IMR-90 (cell line): ENCODE data around the gene CXCR6. TPM values are rescaled to one million over a fixed set of nuclear protein-coding genes. Genes with fewer than 3 reads are reported as not detected.
A peak's percentile ranks its signal among the peaks of the same experiment; 100 is the strongest.

ENCODE experiments used
- ATAC-seq: fragments of 200-7000 bp; cut with Tn5 transposase; 2 replicates; pipeline ENCODE4 v1.9.1; 2020; ENCODE audit warnings: low read depth, mild to moderate bottlenecking, moderate library complexity
- BruUV-seq: library from RNA; stranded (reverse); fragments of 400-500 nt; replicated peaks from 2 replicates; lab custom pipeline; 2021; lab: Mats Ljungman, UMichigan
- CTCF ChIA-PET: fragments of 300-600 bp; formaldehyde crosslinking; extraction: SDS; loops from one replicate; lab custom pipeline; 2021; ENCODE audit warnings: antibody characterized with exemption; lab: Yijun Ruan, JAX
- POLR2A ChIA-PET: fragments of 300-600 bp; sonication (Branson Sonifier 250); formaldehyde crosslinking; loops from one replicate; lab custom pipeline; 2022; ENCODE audit warnings: antibody characterized with exemption; ENCODE audit not compliant: unreplicated experiment; lab: Charles Lee
- DNase-seq: peaks from one replicate; pipeline ENCODE4 v3.0.0; 2013
- H2AFZ ChIP-seq: replicated peaks from 2 replicates; pipeline ENCODE3; 2013; ENCODE audit warnings: low read length, mild to moderate bottlenecking; ENCODE audit not compliant: poor library complexity
- H2AK5ac ChIP-seq: 2 replicates; pipeline ENCODE4 v1.6.1; 2013; ENCODE audit warnings: low read depth, low read length, inconsistent platforms
- H2AK9ac ChIP-seq: replicated peaks from 2 replicates; pipeline ENCODE3; 2013; ENCODE audit warnings: mild to moderate bottlenecking, low read depth, low read length, moderate library complexity; ENCODE audit not compliant: poor library complexity
- H2BK120ac ChIP-seq: 2 replicates; pipeline ENCODE4 v1.6.1; 2013; ENCODE audit warnings: low read depth, low read length, inconsistent platforms
- H2BK15ac ChIP-seq: 3 replicates; pipeline ENCODE4 v1.6.1; 2013; ENCODE audit warnings: low read depth, low read length, inconsistent platforms
- H2BK20ac ChIP-seq: 2 replicates; pipeline ENCODE4 v1.6.1; 2013; ENCODE audit warnings: low read depth, mild to moderate bottlenecking, inconsistent platforms, low read length, moderate library complexity
- H2BK5ac ChIP-seq: 2 replicates; pipeline ENCODE4 v1.6.1; 2013; ENCODE audit warnings: mild to moderate bottlenecking, low read depth, low read length, inconsistent platforms; ENCODE audit not compliant: poor library complexity, severe bottlenecking
- H3K14ac ChIP-seq: replicated peaks from 2 replicates; pipeline ENCODE4 v1.6.1; 2013; ENCODE audit warnings: low read depth, low read length, inconsistent platforms
- H3K18ac ChIP-seq: 2 replicates; pipeline ENCODE4 v1.6.1; 2013; ENCODE audit warnings: low read depth, low read length, control low read depth
- H3K23ac ChIP-seq: 2 replicates; pipeline ENCODE4 v1.6.1; 2013; ENCODE audit warnings: low read depth, low read length, inconsistent platforms
- H3K27ac ChIP-seq: 2 replicates; pipeline ENCODE4 v1.5.1; 2013; ENCODE audit warnings: mild to moderate bottlenecking, control low read depth, low read length; ENCODE audit not compliant: insufficient read depth
- H3K27me3 ChIP-seq: 2 replicates; pipeline ENCODE4 v1.6.1; 2013; ENCODE audit warnings: low read length; ENCODE audit not compliant: control insufficient read depth, insufficient read depth
- H3K36me3 ChIP-seq: 2 replicates; pipeline ENCODE4 v1.6.1; 2013; ENCODE audit warnings: low read length, mixed read lengths; ENCODE audit not compliant: control insufficient read depth, insufficient read depth
- H3K4ac ChIP-seq: 2 replicates; pipeline ENCODE4 v1.6.1; 2013; ENCODE audit warnings: low read depth, low read length, inconsistent platforms
- H3K4me1 ChIP-seq: 2 replicates; pipeline ENCODE4 v1.6.1; 2013; ENCODE audit warnings: low read length, mixed read lengths; ENCODE audit not compliant: control insufficient read depth, insufficient read depth
- H3K4me2 ChIP-seq: 2 replicates; pipeline ENCODE4 v1.6.1; 2013; ENCODE audit warnings: low read depth, mild to moderate bottlenecking, control low read depth, low read length, moderate library complexity
- H3K4me3 ChIP-seq: 2 replicates; pipeline ENCODE4 v1.5.1; 2013; ENCODE audit warnings: low read depth, mild to moderate bottlenecking, control low read depth, low read length, moderate library complexity; ENCODE audit not compliant: insufficient read depth
- H3K56ac ChIP-seq: 2 replicates; pipeline ENCODE4 v1.6.1; 2013; ENCODE audit warnings: low read length, inconsistent platforms; ENCODE audit not compliant: insufficient read depth; ENCODE audit errors: extremely low read depth
- H3K79me1 ChIP-seq, 2 experiments: 2 replicates each; pipeline ENCODE4 v1.6.1; 2013; ENCODE audit warnings: low read length in 2 of 2, inconsistent platforms in 1 of 2, low read depth in 1 of 2
- H3K9ac ChIP-seq: 2 replicates; pipeline ENCODE4 v1.6.1; 2013; ENCODE audit warnings: low read depth, low read length, control low read depth
- H3K9me1 ChIP-seq: 2 replicates; pipeline ENCODE4 v1.6.1; 2013; ENCODE audit warnings: low read length, inconsistent platforms; ENCODE audit not compliant: insufficient read depth
- H3K9me3 ChIP-seq: 2 replicates; pipeline ENCODE4 v1.6.1; 2013; ENCODE audit warnings: low read length; ENCODE audit not compliant: control insufficient read depth, insufficient read depth
- H4K20me1 ChIP-seq: 2 replicates; pipeline ENCODE4 v1.6.1; 2013; ENCODE audit warnings: low read length, inconsistent platforms; ENCODE audit not compliant: insufficient read depth
- H4K5ac ChIP-seq: 2 replicates; pipeline ENCODE4 v1.6.1; 2013; ENCODE audit warnings: mild to moderate bottlenecking, low read depth, low read length, control low read depth
- H4K8ac ChIP-seq, 2 experiments: 2 replicates each; pipeline ENCODE4 v1.6.1; 2013; ENCODE audit warnings: low read depth in 2 of 2, low read length in 2 of 2, control low read depth in 1 of 2, inconsistent platforms in 1 of 2
- H4K91ac ChIP-seq: 2 replicates; pipeline ENCODE4 v1.6.1; 2013; ENCODE audit warnings: low read depth, low read length, inconsistent platforms; ENCODE audit not compliant: insufficient read depth
- CEBPB ChIP-seq: IDR thresholded peaks from 2 replicates; pipeline ENCODE4 v1.6.1; 2012; ENCODE audit warnings: low read depth, low read length, improper control_type of control experiment
- CHD1 ChIP-seq: IDR thresholded peaks from 2 replicates; pipeline ENCODE4 v1.6.1; 2012; ENCODE audit warnings: low read depth, low read length, improper control_type of control experiment
- MAFK ChIP-seq: IDR thresholded peaks from 2 replicates; pipeline ENCODE4 v1.6.1; 2012; ENCODE audit warnings: low read depth, low read length, improper control_type of control experiment
- MAZ ChIP-seq: IDR thresholded peaks from 2 replicates; pipeline ENCODE4 v1.6.1; 2012; ENCODE audit warnings: low read depth, mild to moderate bottlenecking, low read length, improper control_type of control experiment, moderate library complexity, borderline replicate concordance
- NFE2L2 ChIP-seq: fragments of 150-350 bp; IDR thresholded peaks from 2 replicates; pipeline ENCODE4 v1.6.1; 2016; ENCODE audit warnings: low read depth, mild to moderate bottlenecking, low read length
- POLR2A ChIP-seq: IDR thresholded peaks from 2 replicates; pipeline ENCODE4 v1.6.1; 2012; ENCODE audit warnings: mild to moderate bottlenecking, low read depth, low read length
- RCOR1 ChIP-seq: IDR thresholded peaks from 2 replicates; pipeline ENCODE4 v1.6.1; 2012; ENCODE audit warnings: mild to moderate bottlenecking, low read length, improper control_type of control experiment; ENCODE audit not compliant: insufficient replicate concordance
- SMC3 ChIP-seq: fragments of 150-350 bp; IDR thresholded peaks from 2 replicates; pipeline ENCODE4 v1.6.1; 2016; ENCODE audit warnings: low read depth, mild to moderate bottlenecking, antibody characterized with exemption, low read length, moderate library complexity
- WGBS, 2 experiments: methylation state at CpG; one replicate each; pipeline versions ENCODE4 v1.1.5 to v1.1.7; 2013; ENCODE audit warnings: missing lambda C conversion rate in 2 of 2; ENCODE audit not compliant: insufficient read length in 1 of 2; ENCODE audit errors: extremely low coverage in 2 of 2; 5-methylcytosine and 5-hydroxymethylcytosine counted together
- dilution Hi-C: fragments of 300-500 bp; cut with HindIII; formaldehyde crosslinking; loops from one replicate; pipeline ENCODE4 v1.14.3; 2018; ENCODE audit warnings: low sequenced_read_pairs; ENCODE audit not compliant: unreplicated experiment
- in situ Hi-C: fragments of 300-500 bp; cut with MboI; formaldehyde crosslinking; loops from 3 replicates; pipeline ENCODE4 v1.14.3; 2019; ENCODE audit warnings: low sequenced_read_pairs, inconsistent platforms, mixed read lengths
- intact Hi-C: fragments of 100-400 bp; cut with micrococcal nuclease; formaldehyde crosslinking; loops from 2 replicates; pipeline ENCODE4 v1.10.0; 2022
- polyA plus RNA-seq, 3 experiments: library from polyadenylated mRNA; depleted of rRNA; stranded (reverse); fragments of >200 nt; gene quantifications; 2 replicates each; pipeline ENCODE4 v1.2.3, GENCODE V29; 2012; ENCODE audit warnings: low replicate concordance in 1 of 3
- total RNA-seq: library from RNA; depleted of rRNA; stranded (reverse); fragments of >200 nt; gene quantifications from 2 replicates; pipeline ENCODE4 v1.2.3, GENCODE V29; 2012
- TF ChIP-seq, protein P1 (sequence below): fragments of 150-350 bp; IDR thresholded peaks from 2 replicates; pipeline ENCODE4 v1.6.1; 2017; ENCODE audit warnings: mild to moderate bottlenecking, antibody characterized with exemption, low read length, low read depth
- TF ChIP-seq, protein P2 (sequence below): fragments of 150-350 bp; IDR thresholded peaks from 2 replicates; pipeline ENCODE4 v1.6.1; 2016; ENCODE audit warnings: low read depth, mild to moderate bottlenecking, low read length, moderate library complexity, borderline replicate concordance

Gene CXCR6
- total and polyA plus RNA-seq, 2 of the 4 experiments (the other 2 are of a cell fraction) = not detected

DNA sequence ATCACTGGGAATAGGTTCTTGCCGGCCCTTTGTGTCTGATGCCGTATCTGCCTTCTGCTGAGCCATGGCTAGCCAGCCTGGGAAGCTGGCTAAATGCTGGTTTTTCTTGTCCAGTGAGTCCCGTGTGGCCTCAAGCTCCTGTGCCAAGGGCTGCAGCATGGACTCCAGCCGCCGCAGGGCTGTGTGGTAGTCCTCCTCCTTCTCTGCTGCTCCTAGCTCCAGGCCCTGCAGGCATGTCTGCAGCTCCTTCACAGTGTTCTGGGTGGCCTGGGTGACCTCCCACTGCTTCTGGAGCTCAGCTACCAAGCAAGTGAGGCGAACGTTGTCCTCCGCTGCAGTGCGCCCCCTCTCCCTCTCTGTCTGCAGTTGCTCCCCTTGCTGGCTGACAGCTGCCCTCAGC lies 24.9 kb downstream of the CXCR6 start:
- 96% methylated on average over 8 of the region's 9 CpGs; no CpG with 5 or more reads in 1 of the 2 experiments for WGBS, 2 experiments
- Histone ChIP-seq H2BK15ac (peak overlapping the region; percentile 1; the same call in 1 of the 3 replicates), H3K27me3 (no peaks in the 10 kb centered on the region), H3K27ac (no peak overlapping the region), H4K20me1 (peaks cover 14% of the 10 kb centered on the region), H3K4me2 (no peak overlapping the region), H3K4ac (peak overlapping the region; percentile 64), H3K14ac (0 out of 2 replicates have a peak overlapping the region, but pooled peaks have one; percentile 31), H2AK9ac (peak overlapping the region; percentile 45), H3K9me3 (no peaks in the 10 kb centered on the region), H4K91ac (peak overlapping the region; percentile 66), H3K56ac (no peak overlapping the region), H2AK5ac (peak overlapping the region; percentile 84), H3K79me1 (peaks cover 0 to 3% of the 10 kb centered on the region in 2 experiments; a peak in 1 of 4 replicates), H2AFZ (no peak overlapping the region), H3K36me3 (peaks cover 52% of the 10 kb centered on the region), H3K18ac (no peak overlapping the region; the same call in 1 of the 2 replicates), H3K9ac (no peak overlapping the region), H4K8ac (no peak overlapping the region), H3K4me1 (peaks cover 9% of the 10 kb centered on the region), H2BK20ac (peak overlapping the region; percentile 50; the same call in 1 of the 2 replicates), H2BK5ac (no peak overlapping the region), H3K4me3 (no peak overlapping the region), H2BK120ac (peak overlapping the region; percentile 42), H3K9me1 (peaks cover 13% of the 10 kb centered on the region), H4K5ac (no peak overlapping the region), H3K23ac (no peak overlapping the region)
- in situ Hi-C loops (no loop called here), intact Hi-C loops (no loop called here), dilution Hi-C loops (no loop called here)
- TSS peak; percentile 86 for BruUV-seq
- CTCF ChIA-PET = interaction anchor here (1.6 to 2.4 kb wide), 3 partner anchors 29 to 119 kb away, joined by 4 to 9 read pairs (median 5); no protein-coding TSS in a partner anchor
- DNase-seq = no peak
- ATAC-seq = no peak
- POLR2A ChIA-PET = interaction anchor here (0.8 kb wide), 1 partner anchor 20 kb away, joined by 3 read pairs; no protein-coding TSS in a partner anchor
- TF ChIP-seq MAZ = no peak
- no peak for TF ChIP-seq MAFK
- no peak for TF ChIP-seq POLR2A
- TF ChIP-seq CHD1 = no peak
- no peak for TF ChIP-seq SMC3
- no peak for TF ChIP-seq CEBPB
- TF ChIP-seq NFE2L2 = no peak
- TF ChIP-seq, protein P1, sequence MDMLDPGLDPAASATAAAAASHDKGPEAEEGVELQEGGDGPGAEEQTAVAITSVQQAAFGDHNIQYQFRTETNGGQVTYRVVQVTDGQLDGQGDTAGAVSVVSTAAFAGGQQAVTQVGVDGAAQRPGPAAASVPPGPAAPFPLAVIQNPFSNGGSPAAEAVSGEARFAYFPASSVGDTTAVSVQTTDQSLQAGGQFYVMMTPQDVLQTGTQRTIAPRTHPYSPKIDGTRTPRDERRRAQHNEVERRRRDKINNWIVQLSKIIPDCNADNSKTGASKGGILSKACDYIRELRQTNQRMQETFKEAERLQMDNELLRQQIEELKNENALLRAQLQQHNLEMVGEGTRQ = no peak
- TF ChIP-seq, protein P2, sequence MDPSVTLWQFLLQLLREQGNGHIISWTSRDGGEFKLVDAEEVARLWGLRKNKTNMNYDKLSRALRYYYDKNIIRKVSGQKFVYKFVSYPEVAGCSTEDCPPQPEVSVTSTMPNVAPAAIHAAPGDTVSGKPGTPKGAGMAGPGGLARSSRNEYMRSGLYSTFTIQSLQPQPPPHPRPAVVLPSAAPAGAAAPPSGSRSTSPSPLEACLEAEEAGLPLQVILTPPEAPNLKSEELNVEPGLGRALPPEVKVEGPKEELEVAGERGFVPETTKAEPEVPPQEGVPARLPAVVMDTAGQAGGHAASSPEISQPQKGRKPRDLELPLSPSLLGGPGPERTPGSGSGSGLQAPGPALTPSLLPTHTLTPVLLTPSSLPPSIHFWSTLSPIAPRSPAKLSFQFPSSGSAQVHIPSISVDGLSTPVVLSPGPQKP = no peak
- TF ChIP-seq RCOR1 = no peak
